Activated T-helper 1 cell treated with anti-CD3 and anti-CD28 coated beads, Interleukin-12 subunit alpha, Interleukin-12 subunit beta, Interleukin-2, Interleukin-4 antibody, amounts not matched to agents 30 ng/mL and 10 ng/mL and 1 ng/mL, durations not matched to agents 14 hours and 24 hours and 36 hours (primary cell): ENCODE measurements around the gene RPSA. TPM values are rescaled to one million over a fixed set of nuclear protein-coding genes. Genes with fewer than 3 reads are reported as not detected.
"Not testable (repeated sequence)": the region's sequence is repeated elsewhere in the genome, so short reads cannot be mapped to it uniquely, and the experiment has no call there.

Experiments
- DNase-seq: peaks from one replicate; pipeline ENCODE4 v3.0.0; 2021; ENCODE audit warnings: low spot score
- H3K27ac Mint-ChIP-seq: one replicate; pipeline ENCODE4 v1.8.0; 2021; ENCODE audit warnings: mild to moderate bottlenecking, mixed read lengths
- H3K27me3 Mint-ChIP-seq: one replicate; pipeline ENCODE4 v1.8.0; 2022; ENCODE audit warnings: mild to moderate bottlenecking, moderate library complexity, mixed read lengths; ENCODE audit not compliant: insufficient read depth
- H3K36me3 Mint-ChIP-seq: one replicate; pipeline ENCODE4 v1.8.0; 2021; ENCODE audit warnings: low read depth, mixed read lengths
- H3K4me1 Mint-ChIP-seq: one replicate; pipeline ENCODE4 v1.8.0; 2021; ENCODE audit warnings: low read depth, mixed read lengths
- H3K4me3 Mint-ChIP-seq: one replicate; pipeline ENCODE4 v1.8.0; 2021; ENCODE audit warnings: mild to moderate bottlenecking, moderate library complexity, mixed read lengths
- H3K9me3 Mint-ChIP-seq: one replicate; pipeline ENCODE4 v1.8.0; 2021; ENCODE audit warnings: mixed read lengths
- intact Hi-C: fragments of 100-400 bp; cut with micrococcal nuclease; formaldehyde crosslinking; loops from one replicate; pipeline ENCODE4 v1.15.1; 2024
- total RNA-seq: library from RNA; stranded (reverse); gene quantifications from 2 replicates; pipeline ENCODE4 v1.2.3, GENCODE V29; 2022

RPSA gene
- total RNA-seq, 1 donor from 2014 or later, result 1,750 TPM

GRCh38 chr3:39415983-39416382, 9.5 kb downstream of the RPSA start:
- Mint-ChIP-seq H3K27me3 (peaks cover 5% of the 10 kb centered on the region), H3K27ac (no peak overlapping the region), H3K4me1 (peaks cover 13% of the 10 kb centered on the region), H3K36me3 (peaks cover 37% of the 10 kb centered on the region), H3K9me3 (no peaks in the 10 kb centered on the region), H3K4me3 (no peak overlapping the region)
- no peak for DNase-seq
- intact Hi-C loops, result no loop called here

DNA sequence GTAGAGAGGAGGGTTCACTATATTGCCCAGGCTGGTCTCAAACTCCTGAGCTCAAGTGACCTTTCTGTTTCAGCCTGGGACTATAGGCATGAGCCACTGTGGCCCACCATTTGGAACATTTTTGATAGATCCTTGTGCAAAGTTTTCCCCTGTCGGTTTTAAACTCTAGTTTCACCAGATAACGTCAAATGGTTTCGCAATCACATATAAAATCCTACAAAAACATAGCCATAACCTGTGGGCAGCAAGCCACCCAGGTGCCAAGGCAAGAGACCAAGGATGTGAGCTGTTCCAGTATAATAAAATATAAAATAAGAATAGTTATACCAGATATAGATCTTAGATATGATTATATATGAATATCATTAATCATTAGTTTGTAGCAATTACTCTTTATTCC, 10.5 kb downstream of the RPSA start:
- not testable (repeated sequence) for DNase-seq, H3K4me1 Mint-ChIP-seq, H3K27me3 Mint-ChIP-seq, H3K9me3 Mint-ChIP-seq, H3K27ac Mint-ChIP-seq, H3K4me3 Mint-ChIP-seq
- peaks cover 28% of the 10 kb centered on the region for H3K36me3 Mint-ChIP-seq
- intact Hi-C loops, result loop anchor here (1.0 kb wide), 1 partner anchor 81 kb away; no protein-coding TSS in a partner anchor

- H3K9me3 Mint-ChIP-seq, H3K4me1 Mint-ChIP-seq, H3K27ac Mint-ChIP-seq, intact Hi-C loops, DNase-seq, H3K27me3 Mint-ChIP-seq, H3K4me3 Mint-ChIP-seq: not testable (repeated sequence)
- H3K36me3 Mint-ChIP-seq, result peaks cover 12% of the 10 kb centered on the region
Measured at GRCh38 chr3:39418556-39419225, 12.2 kb downstream of the RPSA start.

- Mint-ChIP-seq H3K27ac (no peak overlapping the region), H3K27me3 (peaks cover 6% of the 10 kb centered on the region), H3K4me3 (no peak overlapping the region), H3K9me3 (no peaks in the 10 kb centered on the region), H3K4me1 (no peaks in the 10 kb centered on the region), H3K36me3 (peaks cover 2% of the 10 kb centered on the region)
- DNase-seq, result no peak
- intact Hi-C loops, result no loop called here
Measured at GRCh38 chr3:39419742-39420315, 13.3 kb downstream of the RPSA start.

GRCh38 chr3:39420543-39420942, 14.0 kb downstream of the RPSA start:
- no peaks in the 10 kb centered on the region for H3K36me3 Mint-ChIP-seq
- no peaks in the 10 kb centered on the region for H3K4me1 Mint-ChIP-seq
- intact Hi-C loops, result no loop called here
- H3K4me3 Mint-ChIP-seq, result no peak overlapping the region
- H3K27me3 Mint-ChIP-seq, result peaks cover 6% of the 10 kb centered on the region
- H3K27ac Mint-ChIP-seq, result no peak overlapping the region
- H3K9me3 Mint-ChIP-seq, result no peaks in the 10 kb centered on the region
- DNase-seq, result no peak

DNA sequence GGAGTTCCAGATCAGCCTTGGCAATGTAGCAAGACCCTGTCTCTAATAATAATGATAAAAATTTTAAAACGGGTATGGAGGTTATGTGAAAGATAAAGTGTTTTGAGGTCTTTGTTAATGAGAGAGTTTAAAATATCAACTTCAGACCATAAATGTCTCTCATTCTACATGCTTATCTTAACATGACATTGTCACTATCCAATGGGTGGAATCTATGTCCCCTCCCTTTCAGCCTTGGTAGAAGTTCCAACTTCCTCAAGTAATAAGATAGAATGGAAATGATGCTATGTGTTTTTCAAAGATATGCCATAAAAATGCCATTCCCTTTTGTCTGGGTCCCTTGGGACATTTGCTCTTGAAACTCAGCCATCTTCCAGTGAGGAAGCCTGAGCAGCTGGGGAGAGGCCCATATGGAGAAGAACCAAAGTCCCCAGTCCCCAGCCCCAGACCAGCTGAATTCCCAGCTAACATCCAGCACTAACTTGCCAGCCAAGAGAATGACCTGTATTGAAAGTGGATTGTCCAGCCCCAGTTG, 17.0 kb downstream of the RPSA start:
- DNase-seq, result no peak
- intact Hi-C loops, result no loop called here
- no peak overlapping the region for H3K4me3 Mint-ChIP-seq
- H3K9me3 Mint-ChIP-seq, result no peaks in the 10 kb centered on the region
- no peak overlapping the region for H3K27ac Mint-ChIP-seq
- H3K36me3 Mint-ChIP-seq, result no peaks in the 10 kb centered on the region
- no peaks in the 10 kb centered on the region for H3K4me1 Mint-ChIP-seq
- H3K27me3 Mint-ChIP-seq, result peaks cover 6% of the 10 kb centered on the region

DNA sequence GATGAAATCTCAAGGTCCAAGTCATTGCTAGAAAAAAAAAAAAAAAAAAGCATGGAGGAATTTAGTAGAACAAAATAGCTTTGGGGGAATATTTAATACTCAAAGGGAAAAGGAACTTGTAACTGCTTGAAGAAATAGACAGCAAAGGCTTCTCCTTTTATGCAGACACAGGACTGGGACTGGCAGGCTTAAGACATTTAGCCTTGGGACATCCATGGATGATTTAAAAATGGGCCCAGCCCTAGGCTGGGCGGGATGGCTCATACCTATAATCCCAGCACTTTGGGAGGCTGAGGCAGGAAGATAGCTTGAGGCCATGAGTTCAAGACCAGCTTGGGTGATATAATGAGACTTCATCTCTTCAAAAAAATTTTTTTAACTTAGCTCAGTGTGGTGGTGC, 19.8 kb downstream of the RPSA start:
- intact Hi-C loops, result no loop called here
- no peak for DNase-seq
- Mint-ChIP-seq H3K4me3 (no peak overlapping the region), H3K27me3 (peaks cover 3% of the 10 kb centered on the region), H3K9me3 (no peaks in the 10 kb centered on the region), H3K4me1 (no peaks in the 10 kb centered on the region), H3K27ac (no peak overlapping the region), H3K36me3 (no peaks in the 10 kb centered on the region)

DNA sequence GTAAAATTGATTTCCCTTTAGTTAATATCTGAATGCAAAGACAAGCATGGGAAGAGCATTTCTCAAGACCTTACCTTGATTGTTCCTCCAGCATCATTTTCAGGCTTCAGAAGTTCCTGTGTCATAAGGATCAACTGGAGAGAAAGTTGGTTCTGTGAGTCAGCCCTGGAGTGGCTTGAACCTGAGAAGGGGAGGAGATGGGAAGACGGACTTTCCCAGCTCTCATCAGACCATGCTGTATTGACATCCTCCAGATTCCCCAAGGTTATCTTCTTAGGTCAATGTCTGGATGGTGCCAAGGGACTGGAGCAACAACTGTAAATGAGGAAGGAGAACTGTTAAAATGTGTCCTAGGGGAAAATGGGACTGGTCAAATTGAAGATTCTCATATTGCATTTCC, 21.0 kb downstream of the RPSA start:
- DNase-seq, result no peak
- Mint-ChIP-seq H3K36me3 (no peaks in the 10 kb centered on the region), H3K4me1 (no peaks in the 10 kb centered on the region), H3K4me3 (no peak overlapping the region), H3K27ac (no peak overlapping the region), H3K27me3 (peaks cover 3% of the 10 kb centered on the region), H3K9me3 (no peaks in the 10 kb centered on the region)
- intact Hi-C loops, result no loop called here

DNA sequence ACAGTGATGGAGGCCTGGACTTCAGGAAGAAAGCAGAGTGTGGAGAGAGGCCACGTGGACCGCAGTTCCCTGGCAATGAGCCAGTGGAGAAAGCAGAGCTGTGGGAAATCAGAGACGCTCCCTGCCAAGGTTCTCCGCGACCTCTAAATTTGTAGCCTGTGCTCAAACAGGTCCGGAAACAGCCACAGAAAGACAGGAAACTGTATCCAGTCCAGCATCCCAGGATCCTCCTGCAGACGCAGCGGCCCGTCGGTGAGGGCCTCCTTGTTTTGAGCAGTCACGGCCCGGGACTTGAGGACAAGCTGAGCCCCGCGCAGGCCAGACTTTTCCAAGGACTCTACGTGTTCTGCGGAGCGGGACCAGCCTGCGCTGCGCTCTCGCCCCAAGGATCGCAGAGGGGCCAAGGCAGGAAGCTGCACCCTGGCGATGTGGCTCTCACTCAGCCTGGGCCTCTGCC, 22.3 kb downstream of the RPSA start:
- Mint-ChIP-seq H3K4me3 (no peak overlapping the region), H3K4me1 (no peaks in the 10 kb centered on the region), H3K27me3 (peaks cover 3% of the 10 kb centered on the region), H3K9me3 (no peaks in the 10 kb centered on the region), H3K27ac (no peak overlapping the region), H3K36me3 (no peaks in the 10 kb centered on the region)
- intact Hi-C loops, result no loop called here
- DNase-seq, result no peak

DNA sequence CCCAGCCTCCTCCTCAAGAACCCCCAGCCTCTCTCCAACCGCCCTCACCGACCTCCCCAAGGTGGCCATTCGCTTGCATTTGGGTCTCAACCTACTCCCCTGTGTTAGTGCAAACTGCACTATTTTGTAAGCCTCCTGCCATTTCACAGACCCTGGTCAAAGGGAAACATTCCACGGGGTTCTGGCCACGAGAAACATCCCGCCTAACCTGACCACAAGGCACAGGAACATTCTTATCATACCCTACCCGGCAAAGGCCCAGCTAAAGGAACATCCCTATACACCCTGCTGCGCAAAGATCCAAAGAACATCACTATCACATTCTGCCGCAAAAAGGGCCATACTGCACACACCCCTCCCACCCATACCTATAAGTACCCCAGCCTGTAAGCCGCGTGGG, 22.9 kb downstream of the RPSA start:
- no peak for DNase-seq
- Mint-ChIP-seq H3K9me3 (no peaks in the 10 kb centered on the region), H3K27me3 (peaks cover 3% of the 10 kb centered on the region), H3K4me1 (no peaks in the 10 kb centered on the region), H3K36me3 (no peaks in the 10 kb centered on the region), H3K4me3 (no peak overlapping the region), H3K27ac (no peak overlapping the region)
- intact Hi-C loops, result no loop called here

- Mint-ChIP-seq H3K27me3 (peaks cover 4% of the 10 kb centered on the region), H3K9me3 (no peaks in the 10 kb centered on the region), H3K36me3 (no peaks in the 10 kb centered on the region), H3K4me3 (no peak overlapping the region), H3K27ac (no peak overlapping the region), H3K4me1 (no peaks in the 10 kb centered on the region)
- intact Hi-C loops, result no loop called here
- DNase-seq, result no peak
Measured at GRCh38 chr3:39432342-39432741, 25.8 kb downstream of the RPSA start.

DNA sequence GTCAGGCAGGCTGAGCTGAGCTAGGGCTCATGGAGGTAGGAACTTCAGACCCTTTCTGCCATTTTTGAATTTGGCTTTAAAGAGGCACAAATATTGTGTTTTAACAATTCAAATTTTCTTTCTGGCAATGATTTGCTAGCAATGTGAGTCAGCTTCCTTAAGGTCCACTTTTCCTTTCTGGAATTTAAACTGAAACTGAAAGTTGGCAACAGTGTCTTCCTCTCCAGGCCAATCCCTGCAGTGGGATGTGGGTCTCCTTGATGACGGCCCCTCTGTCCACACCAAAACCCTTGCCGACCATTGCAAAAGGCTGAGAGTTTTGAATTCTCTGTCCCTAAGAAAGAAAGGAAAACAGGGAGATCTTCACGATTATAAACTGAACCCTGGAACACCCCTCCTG, 27.1 kb downstream of the RPSA start:
- Mint-ChIP-seq H3K36me3 (no peaks in the 10 kb centered on the region), H3K4me3 (no peak overlapping the region), H3K4me1 (no peaks in the 10 kb centered on the region), H3K27ac (no peak overlapping the region), H3K9me3 (no peaks in the 10 kb centered on the region), H3K27me3 (peaks cover 7% of the 10 kb centered on the region)
- intact Hi-C loops, result no loop called here
- DNase-seq, result no peak

DNA sequence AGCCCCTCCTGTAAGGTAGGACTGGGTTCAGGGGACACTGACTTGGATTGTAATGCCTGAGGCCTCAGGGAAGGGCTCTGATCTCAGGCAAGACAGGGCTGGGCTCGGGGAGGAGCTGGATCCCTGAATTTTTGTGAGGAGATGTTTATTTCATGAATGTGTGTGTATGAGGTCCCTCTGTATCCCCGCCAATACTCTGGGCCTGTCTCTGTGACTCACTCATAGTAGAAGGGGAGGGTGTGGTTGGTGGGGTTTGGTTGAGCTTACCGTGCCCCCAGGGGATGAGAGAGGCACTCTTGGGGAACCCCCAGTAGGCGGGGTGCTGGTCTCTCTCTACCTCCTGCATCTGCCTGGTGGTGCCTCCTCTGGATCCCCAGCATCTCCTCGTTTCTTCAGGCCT, 28.1 kb downstream of the RPSA start:
- Mint-ChIP-seq H3K4me1 (no peaks in the 10 kb centered on the region), H3K27ac (no peak overlapping the region), H3K27me3 (peaks cover 8% of the 10 kb centered on the region), H3K4me3 (no peak overlapping the region), H3K36me3 (no peaks in the 10 kb centered on the region), H3K9me3 (no peaks in the 10 kb centered on the region)
- intact Hi-C loops, result no loop called here
- DNase-seq, result no peak
